Measurements from ENCODE around the gene NUDT17.
"Not testable (repeated sequence)": the region's sequence is repeated elsewhere in the genome, so short reads cannot be mapped to it uniquely, and the experiment has no call there.

DNA sequence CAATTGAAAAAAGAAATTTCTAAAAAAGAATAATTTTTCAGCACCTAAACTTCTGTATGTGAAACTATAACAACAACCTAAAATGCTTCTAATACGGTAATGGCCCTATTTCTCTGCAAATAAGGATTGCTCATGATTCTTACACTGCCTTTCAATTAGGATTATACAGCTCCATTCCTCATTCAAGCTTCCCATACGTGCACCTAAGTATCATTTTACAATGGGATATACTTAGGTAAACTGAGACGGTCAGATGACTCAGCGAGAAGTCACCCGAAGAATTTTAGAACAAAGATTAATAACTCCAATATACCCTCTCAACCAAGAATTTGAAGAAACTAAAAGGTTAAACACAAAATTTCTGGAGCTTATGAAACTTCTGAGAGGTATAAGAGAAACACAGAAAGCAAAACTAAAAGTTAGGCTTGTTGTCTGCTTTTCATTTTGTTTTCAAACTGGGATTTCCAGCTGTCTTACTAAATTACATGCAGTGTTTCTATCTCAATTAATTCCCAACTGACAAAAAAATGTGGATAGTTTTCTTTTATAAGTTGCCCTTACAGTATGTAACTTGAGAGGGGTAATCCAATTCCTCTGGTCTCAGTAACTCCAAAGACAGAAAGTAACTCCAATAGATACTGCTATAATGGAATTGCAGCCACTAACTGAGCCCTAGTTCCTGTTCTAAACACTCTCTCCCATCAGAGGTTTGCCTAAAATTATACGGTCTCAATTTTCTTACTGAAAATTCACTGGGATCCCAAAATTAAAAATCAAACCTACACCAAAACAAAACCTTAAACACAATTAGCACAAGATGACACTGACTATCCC lies 32.2 kb upstream of the NUDT17 start:
- TF ChIP-seq, protein P1, sequence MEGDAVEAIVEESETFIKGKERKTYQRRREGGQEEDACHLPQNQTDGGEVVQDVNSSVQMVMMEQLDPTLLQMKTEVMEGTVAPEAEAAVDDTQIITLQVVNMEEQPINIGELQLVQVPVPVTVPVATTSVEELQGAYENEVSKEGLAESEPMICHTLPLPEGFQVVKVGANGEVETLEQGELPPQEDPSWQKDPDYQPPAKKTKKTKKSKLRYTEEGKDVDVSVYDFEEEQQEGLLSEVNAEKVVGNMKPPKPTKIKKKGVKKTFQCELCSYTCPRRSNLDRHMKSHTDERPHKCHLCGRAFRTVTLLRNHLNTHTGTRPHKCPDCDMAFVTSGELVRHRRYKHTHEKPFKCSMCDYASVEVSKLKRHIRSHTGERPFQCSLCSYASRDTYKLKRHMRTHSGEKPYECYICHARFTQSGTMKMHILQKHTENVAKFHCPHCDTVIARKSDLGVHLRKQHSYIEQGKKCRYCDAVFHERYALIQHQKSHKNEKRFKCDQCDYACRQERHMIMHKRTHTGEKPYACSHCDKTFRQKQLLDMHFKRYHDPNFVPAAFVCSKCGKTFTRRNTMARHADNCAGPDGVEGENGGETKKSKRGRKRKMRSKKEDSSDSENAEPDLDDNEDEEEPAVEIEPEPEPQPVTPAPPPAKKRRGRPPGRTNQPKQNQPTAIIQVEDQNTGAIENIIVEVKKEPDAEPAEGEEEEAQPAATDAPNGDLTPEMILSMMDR (conservative IDR thresholded peaks at IDR 0.05 in 1 of 2, IDR thresholded peaks at IDR 0.05 in 1 of 2; ENCODE audit: low read depth in 1 of 2, low read length in 2 of 2), result not testable (repeated sequence)
- not testable (repeated sequence) for TF ChIP-seq EZH2 (IDR thresholded peaks at IDR 0.05; ENCODE audit: low read length, missing control alignments)
